ENCODE results near the gene IFIT5. TPM values are rescaled to one million over a fixed set of nuclear protein-coding genes. Genes with fewer than 3 reads are reported as not detected.

IFIT5 gene
- total and polyA plus RNA-seq, 10 donors, result 9.3 to 23.7 (median 19.6) TPM

GRCh38 chr10:89468191-89468965 is 54.0 kb downstream of the IFIT5 start:
- WGBS, 5 donors, result 88 to 93% (median 90%) methylated on average over 9 of the region's 9 CpGs
- Histone ChIP-seq H3K27me3 (replicated peaks in 1 of 7) (no peaks in the 10 kb centered on the region), H3K9me3 (no peaks in the 10 kb centered on the region), H3K4me3 (no peak overlapping the region), H3K4me1 (peaks cover 0 to 3% (median 0%) of the 10 kb centered on the region in 6 donors), H3K36me3 (no peaks in the 10 kb centered on the region), H3K27ac (no peak overlapping the region)
- no peak for DNase-seq
- intact Hi-C loops (cut with DNase I; ENCODE audit: low total_unique reads), result no loop called here
- TF ChIP-seq POLR2AphosphoS5 (IDR thresholded peaks at IDR 0.05) (no peak), POLR2A (IDR thresholded peaks at IDR 0.05) (no peak), CTCF (IDR thresholded peaks at IDR 0.05 in 8 of 11, conservative IDR thresholded peaks at IDR 0.05 in 3 of 11) (no peak)

DNA sequence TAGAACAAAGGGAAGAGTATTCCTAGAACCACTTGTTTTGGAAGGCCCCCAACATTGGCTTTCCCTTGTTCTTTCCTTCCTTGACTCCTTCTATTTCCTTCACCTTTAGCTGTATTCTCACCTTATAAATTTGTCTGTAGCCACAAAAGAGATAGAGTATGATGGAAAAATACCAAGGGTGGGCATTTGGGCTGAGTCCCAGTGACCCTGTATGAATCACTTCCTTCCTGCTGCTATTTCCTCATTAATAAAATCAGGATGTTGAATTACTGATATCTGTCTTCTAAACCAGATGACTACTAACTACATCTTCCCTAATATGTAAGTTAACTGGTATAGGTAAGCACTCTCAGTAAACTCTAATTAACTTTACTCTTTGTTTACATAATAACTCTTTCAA is 55.1 kb downstream of the IFIT5 start:
- H3K27ac ChIP-seq, result no peak overlapping the region
- H3K36me3 ChIP-seq, result no peaks in the 10 kb centered on the region
- peaks cover 0 to 3% (median 0%) of the 10 kb centered on the region in 6 donors for H3K4me1 ChIP-seq
- no peak overlapping the region for H3K4me3 ChIP-seq
- intact Hi-C loops (cut with DNase I; ENCODE audit: low total_unique reads), result no loop called here
- TF ChIP-seq POLR2A (IDR thresholded peaks at IDR 0.05) (no peak), CTCF (IDR thresholded peaks at IDR 0.05 in 8 of 11, conservative IDR thresholded peaks at IDR 0.05 in 3 of 11) (no peak), POLR2AphosphoS5 (IDR thresholded peaks at IDR 0.05) (no peak)
- no peaks in the 10 kb centered on the region for H3K27me3 ChIP-seq (replicated peaks in 1 of 7)
- no peaks in the 10 kb centered on the region for H3K9me3 ChIP-seq
- no peak for DNase-seq

Other genes starting within 250 kb of the IFIT5 start
- gene CH25H, start 207.3 kb upstream of the IFIT5 start, total RNA-seq, result 1 to 10 TPM in 5 of 7 donors, under 1 TPM in 2; 0.72 to 8.8 (median 1.8) TPM
- gene CH25H, start 207.3 kb upstream of the IFIT5 start, polyA plus RNA-seq, result 1 to 10 TPM; 1.4 to 3.6 (median 2.3) TPM
- gene LIPA, start 162.8 kb upstream of the IFIT5 start, total RNA-seq, result 100 to 1,000 TPM; 216 to 828 (median 424) TPM
- 10 to 100 TPM; 28.6 to 75.0 (median 58.6) TPM for gene LIPA, start 162.8 kb upstream of the IFIT5 start, polyA plus RNA-seq
- gene IFIT2, start 112.5 kb upstream of the IFIT5 start, total RNA-seq, result 10 to 100 TPM; 12.8 to 22.2 (median 18.2) TPM
- gene IFIT2, start 112.5 kb upstream of the IFIT5 start, polyA plus RNA-seq, result 10 to 100 TPM in 1 of 3 donors, 1 to 10 TPM in 2; 6.1 to 11.4 (median 7.0) TPM
- 10 to 100 TPM; 19.1 to 44.5 (median 24.7) TPM for gene IFIT3, start 86.6 kb upstream of the IFIT5 start, total RNA-seq
- 10 to 100 TPM in 2 of 3 donors, 1 to 10 TPM in 1; 7.7 to 29.9 (median 10.4) TPM for gene IFIT3, start 86.6 kb upstream of the IFIT5 start, polyA plus RNA-seq
- gene IFIT1B, start 36.5 kb upstream of the IFIT5 start, total RNA-seq, result 10 to 100 TPM in 1 of 7 donors, 1 to 10 TPM in 3, under 1 TPM in 1, not detected in 2; 0.49 to 36.9 (median 2.9) TPM
- under 1 TPM in 1 of 3 donors, not detected in 2; 0.04 TPM for gene IFIT1B, start 36.5 kb upstream of the IFIT5 start, polyA plus RNA-seq
- gene IFIT1, start 21.9 kb upstream of the IFIT5 start, total RNA-seq, result 10 to 100 TPM; 13.5 to 35.7 (median 24.2) TPM
- gene IFIT1, start 21.9 kb upstream of the IFIT5 start, polyA plus RNA-seq, result 10 to 100 TPM in 2 of 3 donors, 1 to 10 TPM in 1; 8.8 to 26.5 (median 10.8) TPM
- under 1 TPM in 2 of 7 donors, not detected in 5; 0.07 to 0.13 TPM for gene SLC16A12, start 121.0 kb downstream of the IFIT5 start, total RNA-seq
- gene SLC16A12, start 121.0 kb downstream of the IFIT5 start, polyA plus RNA-seq, result under 1 TPM; 0.02 to 0.19 (median 0.12) TPM
- 1 to 10 TPM; 1.6 to 6.2 (median 1.9) TPM for gene PANK1, start 230.7 kb downstream of the IFIT5 start, total RNA-seq
- 1 to 10 TPM in 1 of 3 donors, under 1 TPM in 2; 0.37 to 1.2 (median 0.96) TPM for gene PANK1, start 230.7 kb downstream of the IFIT5 start, polyA plus RNA-seq